SK-N-MC (cell line): ENCODE data around the gene BTNL3.
"Not testable (repeated sequence)": the region's sequence is repeated elsewhere in the genome, so short reads cannot be mapped to it uniquely, and the experiment has no call there.

Experiments
- EZH2 ChIP-seq: fragments of 200-600 bp; sonication (generic); IDR thresholded peaks from one replicate; pipeline ENCODE4 v1.6.1; 2017; ENCODE audit warnings: antibody characterized with exemption
- FOXP2 ChIP-seq: optimal IDR thresholded peaks from 2 replicates; pipeline ENCODE3; 2011; ENCODE audit warnings: mild to moderate bottlenecking, moderate library complexity; ENCODE audit not compliant: insufficient read depth; ENCODE audit errors: extremely low read length, control extremely low read depth
- POLR2AphosphoS5 ChIP-seq: IDR thresholded peaks from 2 replicates; pipeline ENCODE4 v1.6.1; 2012; ENCODE audit warnings: mild to moderate bottlenecking, low read depth, low read length, borderline replicate concordance

GRCh38 chr5:181010018-181010417, 21.4 kb downstream of the BTNL3 start:
- not testable (repeated sequence) for TF ChIP-seq POLR2AphosphoS5, EZH2, FOXP2
